ENCODE data around the gene RANBP3. TPM values are rescaled to one million over a fixed set of nuclear protein-coding genes. Genes with fewer than 3 reads are reported as not detected.

Gene RANBP3
- total RNA-seq, 4 donors from 2014 or later, result 43.8 to 60.1 (median 45.9) TPM

DNA sequence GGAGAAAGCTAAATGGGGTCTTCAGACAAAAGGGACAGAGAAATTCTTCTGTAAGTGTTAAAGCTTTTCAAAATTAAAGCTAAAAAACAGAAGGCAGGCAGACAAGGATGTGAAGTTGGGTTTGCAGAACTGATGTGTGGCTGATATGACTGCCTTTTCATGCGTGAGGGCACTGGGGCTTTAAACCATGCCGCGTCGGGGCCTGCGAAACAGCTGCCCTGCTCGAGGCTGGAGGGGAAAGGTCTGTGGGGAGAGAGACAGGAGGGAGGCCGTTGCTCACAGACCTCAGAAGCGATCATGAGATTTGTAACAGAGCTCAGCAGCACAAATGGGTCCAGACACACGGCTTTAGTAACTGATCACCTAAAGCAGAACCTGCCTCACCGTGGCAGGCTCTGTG lies 40.4 kb downstream of the RANBP3 start:
- DNase-seq (ENCODE audit: low spot score) (no peak), ATAC-seq (ENCODE audit: low FRiP score) (no peak)
- TF ChIP-seq, protein P1, sequence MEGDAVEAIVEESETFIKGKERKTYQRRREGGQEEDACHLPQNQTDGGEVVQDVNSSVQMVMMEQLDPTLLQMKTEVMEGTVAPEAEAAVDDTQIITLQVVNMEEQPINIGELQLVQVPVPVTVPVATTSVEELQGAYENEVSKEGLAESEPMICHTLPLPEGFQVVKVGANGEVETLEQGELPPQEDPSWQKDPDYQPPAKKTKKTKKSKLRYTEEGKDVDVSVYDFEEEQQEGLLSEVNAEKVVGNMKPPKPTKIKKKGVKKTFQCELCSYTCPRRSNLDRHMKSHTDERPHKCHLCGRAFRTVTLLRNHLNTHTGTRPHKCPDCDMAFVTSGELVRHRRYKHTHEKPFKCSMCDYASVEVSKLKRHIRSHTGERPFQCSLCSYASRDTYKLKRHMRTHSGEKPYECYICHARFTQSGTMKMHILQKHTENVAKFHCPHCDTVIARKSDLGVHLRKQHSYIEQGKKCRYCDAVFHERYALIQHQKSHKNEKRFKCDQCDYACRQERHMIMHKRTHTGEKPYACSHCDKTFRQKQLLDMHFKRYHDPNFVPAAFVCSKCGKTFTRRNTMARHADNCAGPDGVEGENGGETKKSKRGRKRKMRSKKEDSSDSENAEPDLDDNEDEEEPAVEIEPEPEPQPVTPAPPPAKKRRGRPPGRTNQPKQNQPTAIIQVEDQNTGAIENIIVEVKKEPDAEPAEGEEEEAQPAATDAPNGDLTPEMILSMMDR (IDR thresholded peaks at IDR 0.05), result no peak

DNA sequence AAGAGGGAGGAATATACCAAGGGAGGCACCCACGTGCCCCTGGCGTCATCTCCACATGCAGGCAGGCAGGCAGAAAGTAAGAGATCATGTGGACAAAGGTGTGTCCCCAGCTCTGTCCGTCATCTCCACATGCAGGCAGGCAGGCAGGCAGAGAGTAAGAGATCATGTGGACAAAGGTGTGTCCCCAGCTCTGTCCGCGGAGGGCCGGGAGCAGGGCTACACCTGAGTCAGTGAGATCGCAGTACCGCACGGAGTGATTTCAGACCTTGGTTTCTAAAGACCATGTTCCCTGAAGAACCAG lies 41.7 kb downstream of the RANBP3 start:
- DNase-seq (ENCODE audit: low spot score), result no peak
- TF ChIP-seq, protein P1 (IDR thresholded peaks at IDR 0.05), result no peak
- no peak for ATAC-seq (ENCODE audit: low FRiP score)

DNA sequence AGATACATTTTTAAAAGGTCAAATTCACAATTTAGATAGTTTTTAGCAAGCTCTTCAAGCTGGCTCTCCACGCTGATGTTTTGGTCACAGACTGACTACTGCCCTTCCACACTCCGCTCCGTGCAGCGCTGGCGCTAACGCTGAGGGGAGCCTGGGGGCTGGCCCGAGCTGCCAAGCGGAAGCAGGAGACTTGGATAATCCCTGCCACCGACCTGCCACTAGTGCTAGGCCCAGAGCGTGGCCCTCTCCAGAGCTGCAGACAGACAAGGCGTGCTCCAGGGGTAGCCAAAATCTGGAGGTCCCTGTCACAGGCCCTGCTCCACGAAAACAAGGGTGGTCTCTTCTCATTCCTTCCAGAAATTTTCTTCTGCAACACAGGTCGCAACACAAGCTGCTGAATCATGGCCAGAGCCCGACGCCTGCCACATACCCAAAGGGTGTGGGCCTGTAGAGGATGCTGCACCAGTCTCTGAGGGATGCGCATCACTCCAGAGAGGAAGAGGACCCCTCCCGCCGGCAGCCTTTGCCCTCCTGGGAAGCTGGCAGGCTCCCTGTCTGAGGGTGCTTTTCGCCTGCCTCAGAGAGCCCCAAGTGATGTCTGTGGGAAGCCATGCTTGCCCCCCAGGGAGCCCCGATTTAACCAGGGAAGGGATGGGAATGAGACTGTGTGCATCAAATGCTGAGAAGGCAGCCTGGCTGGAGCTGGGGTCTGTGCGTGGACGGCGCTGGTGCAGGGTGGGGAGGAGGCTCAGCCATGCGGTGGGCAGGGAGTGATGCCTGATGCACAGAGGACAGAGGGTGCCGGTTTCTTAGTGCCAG lies 42.3 kb downstream of the RANBP3 start:
- ATAC-seq (ENCODE audit: low FRiP score) (no peak), DNase-seq (ENCODE audit: low spot score) (no peak)
- TF ChIP-seq, protein P1 (IDR thresholded peaks at IDR 0.05), result no peak

DNA sequence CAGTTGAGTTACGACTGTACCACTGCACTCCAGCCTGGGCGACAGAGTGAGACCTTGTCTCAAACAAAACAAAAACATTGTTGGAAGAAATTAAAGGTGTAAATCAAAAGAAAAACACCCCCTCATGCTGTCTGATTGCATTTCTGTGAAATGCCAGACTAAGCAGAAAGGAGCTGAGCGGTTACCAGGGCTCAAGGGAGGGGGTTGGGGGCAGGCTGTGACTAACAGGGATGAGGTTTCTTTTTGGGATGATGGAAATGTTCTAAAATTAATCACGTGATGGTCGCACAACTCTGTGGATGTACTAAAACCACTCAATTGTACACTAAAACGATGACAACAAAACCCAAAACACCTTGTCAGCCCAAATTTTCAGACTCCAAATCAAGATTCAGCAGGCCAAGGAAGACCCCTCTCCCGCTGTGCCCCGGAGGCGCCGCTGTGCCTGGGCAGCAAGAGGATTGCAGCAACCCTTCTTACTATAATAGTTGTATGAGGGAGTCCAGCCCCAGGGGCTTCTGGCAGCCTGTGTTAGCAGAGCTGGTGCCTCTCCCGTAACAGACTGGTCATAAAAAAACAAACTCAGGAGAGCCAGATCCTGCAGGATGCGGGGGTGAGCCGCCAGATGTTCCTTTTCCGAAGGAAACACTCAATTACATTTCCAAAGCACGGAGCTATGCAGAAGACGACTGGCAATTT lies 43.0 kb downstream of the RANBP3 start:
- peak; percentile 27 for ATAC-seq (ENCODE audit: low FRiP score)
- TF ChIP-seq, protein P1 (IDR thresholded peaks at IDR 0.05), result no peak

DNA sequence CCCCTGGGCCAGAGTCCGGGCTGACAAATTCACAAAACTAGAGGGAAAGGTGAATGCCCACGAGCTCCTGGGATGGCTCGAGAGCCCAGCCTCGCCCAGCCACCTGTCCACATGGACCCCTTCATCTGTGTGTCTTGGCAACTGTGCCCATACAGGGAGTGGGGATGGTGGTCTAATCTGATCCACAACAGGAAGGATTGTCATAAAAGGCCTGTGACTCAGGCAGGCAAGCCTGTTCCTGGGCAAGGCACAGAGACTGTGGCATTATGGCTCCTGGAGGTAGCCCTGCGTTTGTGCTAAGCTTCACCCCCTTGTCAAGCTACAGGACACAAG lies 43.9 kb downstream of the RANBP3 start:
- ATAC-seq (ENCODE audit: low FRiP score), result no peak
- DNase-seq (ENCODE audit: low spot score), result no peak

More for the DNA sequence above, 43.0 kb downstream of the RANBP3 start:
- DNase-seq (ENCODE audit: low spot score), result no peak

DNA sequence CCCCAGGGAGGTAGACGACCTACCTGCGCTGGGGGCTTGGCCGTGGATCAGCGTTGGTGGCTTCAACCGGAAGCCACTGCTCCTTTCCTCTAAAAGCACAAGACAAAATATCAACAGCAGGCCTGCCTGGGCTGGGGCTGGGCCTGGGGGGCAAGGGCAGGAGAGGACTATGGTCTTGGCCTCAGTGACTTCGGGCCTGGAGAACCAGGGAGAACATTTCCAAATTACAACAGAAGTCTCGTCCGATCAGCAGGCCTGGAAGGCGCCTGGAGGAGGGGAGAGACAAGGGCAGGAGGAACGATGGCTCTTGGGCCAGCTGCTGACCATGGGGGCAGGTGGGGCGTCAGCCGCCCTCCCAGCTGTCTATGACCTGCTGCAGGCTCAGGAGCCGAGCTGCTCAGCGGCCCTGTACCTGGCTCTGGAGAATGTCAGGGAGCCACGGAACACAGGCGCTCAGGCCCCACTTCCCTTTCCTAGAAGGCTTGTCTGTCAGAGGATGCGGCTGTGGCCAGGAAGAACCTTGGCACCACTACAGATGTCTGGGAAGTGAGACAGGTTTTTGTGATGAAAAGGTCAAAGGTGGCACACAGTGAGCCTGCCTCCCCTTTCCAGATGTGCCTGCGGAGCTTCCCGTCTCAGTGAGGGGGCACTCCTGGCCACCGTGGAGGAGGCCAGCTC lies 44.4 kb downstream of the RANBP3 start:
- TF ChIP-seq, protein P1 (IDR thresholded peaks at IDR 0.05), result no peak
- DNase-seq (ENCODE audit: low spot score) (no peak), ATAC-seq (ENCODE audit: low FRiP score) (no peak)

More for the DNA sequence above, 43.9 kb downstream of the RANBP3 start:
- TF ChIP-seq, protein P1 (IDR thresholded peaks at IDR 0.05), result no peak
